Skeletal muscle satellite cell (primary cell): ENCODE results near the gene NKD1.

Source experiments
- H3K27me3 ChIP-seq: 2 replicates; pipeline ENCODE4 v1.7.0; 2013; ENCODE audit warnings: low read length; ENCODE audit not compliant: control insufficient read depth, insufficient read depth
- H3K36me3 ChIP-seq: 2 replicates; pipeline ENCODE4 v1.7.0; 2013; ENCODE audit warnings: mild to moderate bottlenecking, control low read depth, low read length; ENCODE audit not compliant: insufficient read depth
- H3K4me1 ChIP-seq: 2 replicates; pipeline ENCODE4 v1.7.0; 2013; ENCODE audit warnings: low read length; ENCODE audit not compliant: control insufficient read depth, insufficient read depth
- H3K4me2 ChIP-seq: 2 replicates; pipeline ENCODE4 v1.7.0; 2013; ENCODE audit warnings: mild to moderate bottlenecking, low read length
- H3K4me3 ChIP-seq: 2 replicates; pipeline ENCODE4 v1.7.0; 2013; ENCODE audit warnings: low read length
- H3K9ac ChIP-seq: 2 replicates; pipeline ENCODE4 v1.7.0; 2013; ENCODE audit warnings: mild to moderate bottlenecking, low read depth, low read length, moderate library complexity
- H3K9me3 ChIP-seq: replicated peaks from 2 replicates; pipeline ENCODE4 v1.7.0; 2013; ENCODE audit warnings: mild to moderate bottlenecking, control low read depth, low read length

The NKD1 gene

GRCh38 chr16:50624449-50624970, 76.3 kb downstream of the NKD1 start:
- Histone ChIP-seq H3K9me3 (no peaks in the 10 kb centered on the region), H3K4me2 (no peak overlapping the region), H3K36me3 (no peaks in the 10 kb centered on the region), H3K4me3 (no peak overlapping the region), H3K27me3 (no peaks in the 10 kb centered on the region), H3K9ac (no peak overlapping the region), H3K4me1 (no peaks in the 10 kb centered on the region)

GRCh38 chr16:50625374-50625773, 77.2 kb downstream of the NKD1 start:
- Histone ChIP-seq H3K9ac (no peak overlapping the region), H3K27me3 (no peaks in the 10 kb centered on the region), H3K9me3 (no peaks in the 10 kb centered on the region), H3K4me3 (no peak overlapping the region), H3K36me3 (no peaks in the 10 kb centered on the region), H3K4me2 (no peak overlapping the region), H3K4me1 (no peaks in the 10 kb centered on the region)

GRCh38 chr16:50626868-50627267, 78.7 kb downstream of the NKD1 start:
- Histone ChIP-seq H3K4me1 (no peaks in the 10 kb centered on the region), H3K9ac (no peak overlapping the region), H3K36me3 (no peaks in the 10 kb centered on the region), H3K4me3 (no peak overlapping the region), H3K27me3 (no peaks in the 10 kb centered on the region), H3K4me2 (no peak overlapping the region), H3K9me3 (no peaks in the 10 kb centered on the region)

GRCh38 chr16:50627419-50627818, 79.2 kb downstream of the NKD1 start:
- H3K9ac ChIP-seq, result no peak overlapping the region
- H3K9me3 ChIP-seq, result no peaks in the 10 kb centered on the region
- H3K27me3 ChIP-seq, result no peaks in the 10 kb centered on the region
- no peak overlapping the region for H3K4me2 ChIP-seq
- no peaks in the 10 kb centered on the region for H3K36me3 ChIP-seq
- H3K4me3 ChIP-seq, result no peak overlapping the region
- H3K4me1 ChIP-seq, result no peaks in the 10 kb centered on the region

GRCh38 chr16:50628156-50628802, 80.1 kb downstream of the NKD1 start:
- Histone ChIP-seq H3K36me3 (no peaks in the 10 kb centered on the region), H3K4me3 (no peak overlapping the region), H3K4me2 (no peak overlapping the region), H3K4me1 (no peaks in the 10 kb centered on the region), H3K27me3 (no peaks in the 10 kb centered on the region), H3K9me3 (no peaks in the 10 kb centered on the region), H3K9ac (no peak overlapping the region)

- Histone ChIP-seq H3K9me3 (no peaks in the 10 kb centered on the region), H3K27me3 (peaks cover 2% of the 10 kb centered on the region), H3K9ac (no peak overlapping the region), H3K4me1 (no peaks in the 10 kb centered on the region), H3K4me3 (no peak overlapping the region), H3K36me3 (no peaks in the 10 kb centered on the region), H3K4me2 (no peak overlapping the region)
Observed at GRCh38 chr16:50629334-50629733, 81.1 kb downstream of the NKD1 start.

GRCh38 chr16:50630394-50631020, 82.3 kb downstream of the NKD1 start:
- Histone ChIP-seq H3K27me3 (peaks cover 4% of the 10 kb centered on the region), H3K4me3 (no peak overlapping the region), H3K4me1 (no peaks in the 10 kb centered on the region), H3K9ac (no peak overlapping the region), H3K4me2 (no peak overlapping the region), H3K36me3 (no peaks in the 10 kb centered on the region), H3K9me3 (no peaks in the 10 kb centered on the region)

GRCh38 chr16:50631249-50631984, 83.2 kb downstream of the NKD1 start:
- H3K4me1 ChIP-seq, result no peaks in the 10 kb centered on the region
- no peak overlapping the region for H3K9ac ChIP-seq
- H3K27me3 ChIP-seq, result peaks cover 6% of the 10 kb centered on the region
- H3K9me3 ChIP-seq, result no peaks in the 10 kb centered on the region
- H3K4me3 ChIP-seq, result no peak overlapping the region
- no peaks in the 10 kb centered on the region for H3K36me3 ChIP-seq
- no peak overlapping the region for H3K4me2 ChIP-seq

- no peaks in the 10 kb centered on the region for H3K9me3 ChIP-seq
- peaks cover 6% of the 10 kb centered on the region for H3K27me3 ChIP-seq
- H3K4me3 ChIP-seq, result no peak overlapping the region
- H3K4me2 ChIP-seq, result no peak overlapping the region
- H3K9ac ChIP-seq, result no peak overlapping the region
- H3K36me3 ChIP-seq, result no peaks in the 10 kb centered on the region
- no peaks in the 10 kb centered on the region for H3K4me1 ChIP-seq
Observed at GRCh38 chr16:50631985-50632576, 83.9 kb downstream of the NKD1 start.

- Histone ChIP-seq H3K4me1 (no peaks in the 10 kb centered on the region), H3K36me3 (no peaks in the 10 kb centered on the region), H3K9me3 (no peaks in the 10 kb centered on the region), H3K4me3 (no peak overlapping the region), H3K9ac (no peak overlapping the region), H3K27me3 (peaks cover 6% of the 10 kb centered on the region), H3K4me2 (no peak overlapping the region)
Observed at GRCh38 chr16:50632927-50633800, 85.0 kb downstream of the NKD1 start.

GRCh38 chr16:50634090-50634489, 85.9 kb downstream of the NKD1 start:
- Histone ChIP-seq H3K36me3 (no peaks in the 10 kb centered on the region), H3K27me3 (peaks cover 6% of the 10 kb centered on the region), H3K9me3 (no peaks in the 10 kb centered on the region), H3K4me2 (no peak overlapping the region), H3K9ac (no peak overlapping the region), H3K4me1 (no peaks in the 10 kb centered on the region), H3K4me3 (no peak overlapping the region)
